Vagina (tissue), 2 donors: Measurements from ENCODE around the gene COX20. TPM values are rescaled to one million over a fixed set of nuclear protein-coding genes. Genes with fewer than 3 reads are reported as not detected.

Experiments used
- DNase-seq, 2 donors: peaks; one replicate each; pipeline ENCODE4 v3.0.0-alpha.2; 2017; ENCODE audit errors: extremely low spot score in 2 of 2
- H3K27ac ChIP-seq: fragments of 200-600 bp; sonication (generic); one replicate; pipeline ENCODE4 v1.5.1; 2019
- H3K27me3 ChIP-seq: fragments of 200-600 bp; sonication (generic); one replicate; pipeline ENCODE4 v1.5.1; 2019
- H3K36me3 ChIP-seq, 2 donors: fragments of 200-600 bp; sonication (generic); one replicate each; pipeline ENCODE4 v1.5.1; 2017 to 2019
- H3K4me1 ChIP-seq: fragments of 200-600 bp; sonication (generic); one replicate; pipeline ENCODE4 v1.5.1; 2019
- H3K4me3 ChIP-seq, 2 donors: fragments of 200-600 bp; sonication (generic); 1 replicate in 1 of 2; 2 replicates in 1 of 2; pipeline ENCODE4 v1.5.1; 2016 to 2019
- H3K9me3 ChIP-seq: fragments of 200-600 bp; sonication (generic); one replicate; pipeline ENCODE4 v1.5.1; 2019
- POLR2A ChIP-seq, 2 donors: fragments of 450-650 bp; IDR thresholded peaks; one replicate each; pipeline ENCODE4 v1.6.1; 2017; ENCODE audit warnings: antibody characterized with exemption in 2 of 2, mild to moderate bottlenecking in 2 of 2, moderate library complexity in 2 of 2
- POLR2AphosphoS5 ChIP-seq, 2 donors: sonication (generic); formaldehyde crosslinking; IDR thresholded peaks; one replicate each; pipeline ENCODE4 v1.9.0; 2017; ENCODE audit warnings: antibody characterized with exemption in 2 of 2, mild to moderate bottlenecking in 2 of 2, low read depth in 1 of 2; ENCODE audit not compliant: insufficient read depth in 1 of 2
- intact Hi-C: fragments of 100-400 bp; cut with DNase I; formaldehyde crosslinking; loops from one replicate; pipeline ENCODE4 v1.15.1; 2023
- total RNA-seq: library from RNA; depleted of rRNA; stranded (reverse); fragments of >200 nt; gene quantifications from one replicate; pipeline ENCODE4 v1.2.3, GENCODE V29; 2016
- TF ChIP-seq, protein P1 (sequence below), 3 experiments: fragments of 450-650 bp in 2 of 3; fragments of 200-600 bp in 1 of 3; sonication (generic) in 1 of 3; IDR thresholded peaks; one replicate each; pipeline ENCODE4 v1.5.1; 2017 to 2019; ENCODE audit warnings: antibody characterized with exemption in 3 of 3, mild to moderate bottlenecking in 2 of 3, moderate library complexity in 2 of 3

The COX20 gene
- total RNA-seq, 1 donor from 2014 or later, result 24.1 TPM

DNA sequence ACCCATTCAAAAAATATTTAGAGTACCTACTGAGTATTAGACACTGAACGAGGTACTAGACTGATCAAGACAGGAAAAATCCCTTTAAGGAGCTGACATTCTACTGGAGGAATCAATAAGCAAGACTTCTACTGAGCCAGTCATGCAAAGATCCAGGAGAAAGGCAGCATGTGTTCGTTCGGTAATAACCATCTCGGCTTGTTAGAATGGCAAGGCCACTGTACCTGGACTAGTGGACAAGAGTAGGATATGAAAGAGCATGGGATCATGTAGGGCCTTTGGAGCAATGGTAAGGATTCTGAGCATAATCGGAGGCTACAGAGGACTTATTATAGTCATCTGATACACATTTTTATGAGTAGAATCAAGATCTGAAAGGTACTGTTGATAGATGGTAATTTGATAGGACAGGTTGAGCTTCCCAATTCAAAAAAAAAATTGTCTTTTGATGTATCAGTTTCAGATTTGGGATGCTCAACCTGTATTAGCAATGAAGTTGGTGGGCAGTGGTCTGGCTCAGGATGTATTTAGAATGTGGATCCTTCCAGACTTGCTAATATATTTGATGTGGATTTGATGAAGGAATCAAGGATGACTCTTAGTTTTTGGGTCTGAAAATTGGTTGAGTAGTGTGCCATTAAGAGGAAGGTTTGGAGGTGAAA, 2.3 kb downstream of the COX20 start:
- peaks cover 0 to 16% of the 10 kb centered on the region in 2 donors for H3K36me3 ChIP-seq
- TF ChIP-seq POLR2AphosphoS5 (IDR thresholded peaks at IDR 0.05; ENCODE audit: insufficient read depth in 1 of 2, low read depth in 1 of 2) (no peak), POLR2A (IDR thresholded peaks at IDR 0.05) (no peak)
- TF ChIP-seq, protein P1, sequence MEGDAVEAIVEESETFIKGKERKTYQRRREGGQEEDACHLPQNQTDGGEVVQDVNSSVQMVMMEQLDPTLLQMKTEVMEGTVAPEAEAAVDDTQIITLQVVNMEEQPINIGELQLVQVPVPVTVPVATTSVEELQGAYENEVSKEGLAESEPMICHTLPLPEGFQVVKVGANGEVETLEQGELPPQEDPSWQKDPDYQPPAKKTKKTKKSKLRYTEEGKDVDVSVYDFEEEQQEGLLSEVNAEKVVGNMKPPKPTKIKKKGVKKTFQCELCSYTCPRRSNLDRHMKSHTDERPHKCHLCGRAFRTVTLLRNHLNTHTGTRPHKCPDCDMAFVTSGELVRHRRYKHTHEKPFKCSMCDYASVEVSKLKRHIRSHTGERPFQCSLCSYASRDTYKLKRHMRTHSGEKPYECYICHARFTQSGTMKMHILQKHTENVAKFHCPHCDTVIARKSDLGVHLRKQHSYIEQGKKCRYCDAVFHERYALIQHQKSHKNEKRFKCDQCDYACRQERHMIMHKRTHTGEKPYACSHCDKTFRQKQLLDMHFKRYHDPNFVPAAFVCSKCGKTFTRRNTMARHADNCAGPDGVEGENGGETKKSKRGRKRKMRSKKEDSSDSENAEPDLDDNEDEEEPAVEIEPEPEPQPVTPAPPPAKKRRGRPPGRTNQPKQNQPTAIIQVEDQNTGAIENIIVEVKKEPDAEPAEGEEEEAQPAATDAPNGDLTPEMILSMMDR (IDR thresholded peaks at IDR 0.05), result no peak
- no peak for DNase-seq
- H3K27ac ChIP-seq, result peak overlapping the region; percentile 99
- H3K4me1 ChIP-seq, result peaks cover 53% of the 10 kb centered on the region
- intact Hi-C loops, result loop anchor here (10.0 kb wide), 2 partner anchors 137 to 1573 kb away; no protein-coding TSS in a partner anchor
- no peaks in the 10 kb centered on the region for H3K27me3 ChIP-seq
- H3K4me3 ChIP-seq, result no peak overlapping the region
- H3K9me3 ChIP-seq, result no peaks in the 10 kb centered on the region

DNA sequence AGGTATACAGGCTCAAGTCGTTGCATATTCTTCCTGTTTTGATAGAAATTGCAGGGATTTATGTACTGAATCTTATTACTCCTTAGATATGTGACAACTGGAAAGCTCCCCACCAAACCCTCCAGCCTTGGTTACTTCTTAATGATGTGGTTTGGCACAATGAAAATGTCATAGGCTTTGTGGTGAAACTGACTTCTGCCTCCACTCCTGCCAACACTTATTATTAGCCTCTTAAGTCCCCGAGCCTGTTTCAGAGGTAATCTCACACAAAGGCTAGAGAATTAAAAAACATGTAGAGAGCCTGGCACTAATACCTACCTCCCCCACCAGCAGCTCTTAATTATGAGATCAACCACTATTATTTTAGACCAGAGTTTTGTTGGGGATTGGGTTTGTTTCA, 4.2 kb downstream of the COX20 start:
- Histone ChIP-seq H3K36me3 (peaks cover 0 to 35% of the 10 kb centered on the region in 2 donors), H3K27me3 (no peaks in the 10 kb centered on the region), H3K4me3 (no peak overlapping the region), H3K9me3 (no peaks in the 10 kb centered on the region), H3K4me1 (peaks cover 53% of the 10 kb centered on the region), H3K27ac (no peak overlapping the region)
- intact Hi-C loops, result loop anchor here (10.0 kb wide), 2 partner anchors 135 to 1575 kb away; no protein-coding TSS in a partner anchor
- no peak for DNase-seq
- TF ChIP-seq, protein P1 (IDR thresholded peaks at IDR 0.05), result no peak
- TF ChIP-seq POLR2AphosphoS5 (IDR thresholded peaks at IDR 0.05; ENCODE audit: insufficient read depth in 1 of 2, low read depth in 1 of 2) (no peak), POLR2A (IDR thresholded peaks at IDR 0.05) (no peak)

DNA sequence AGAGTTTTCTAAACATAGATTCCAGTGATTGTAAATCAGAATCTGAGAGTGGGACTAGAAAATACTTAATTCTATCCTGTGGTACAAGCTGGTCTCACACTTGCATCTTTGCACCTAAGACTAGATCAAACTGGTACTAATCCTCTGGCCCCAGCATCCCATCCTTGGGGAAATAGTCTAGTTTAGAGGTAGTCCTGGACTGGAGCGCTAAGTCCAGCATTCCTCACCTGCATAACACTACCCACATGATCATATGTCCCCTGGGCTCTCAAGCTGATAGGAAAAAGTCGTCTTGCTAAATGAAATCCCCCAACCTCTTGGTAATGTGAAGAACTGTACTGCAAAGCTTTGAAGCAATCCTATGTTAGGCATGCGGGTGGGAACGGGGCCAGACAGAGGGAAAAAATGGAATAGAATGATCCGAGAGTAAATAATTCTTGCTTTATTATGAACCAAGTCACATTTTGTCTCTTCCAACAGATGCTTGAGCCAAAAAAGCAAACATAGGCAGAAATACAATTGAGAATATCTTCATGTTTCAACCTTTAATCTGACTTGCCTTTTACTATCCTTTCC, 4.8 kb downstream of the COX20 start:
- H3K36me3 ChIP-seq, result peaks cover 0 to 41% of the 10 kb centered on the region in 2 donors
- intact Hi-C loops, result no loop called here

DNA sequence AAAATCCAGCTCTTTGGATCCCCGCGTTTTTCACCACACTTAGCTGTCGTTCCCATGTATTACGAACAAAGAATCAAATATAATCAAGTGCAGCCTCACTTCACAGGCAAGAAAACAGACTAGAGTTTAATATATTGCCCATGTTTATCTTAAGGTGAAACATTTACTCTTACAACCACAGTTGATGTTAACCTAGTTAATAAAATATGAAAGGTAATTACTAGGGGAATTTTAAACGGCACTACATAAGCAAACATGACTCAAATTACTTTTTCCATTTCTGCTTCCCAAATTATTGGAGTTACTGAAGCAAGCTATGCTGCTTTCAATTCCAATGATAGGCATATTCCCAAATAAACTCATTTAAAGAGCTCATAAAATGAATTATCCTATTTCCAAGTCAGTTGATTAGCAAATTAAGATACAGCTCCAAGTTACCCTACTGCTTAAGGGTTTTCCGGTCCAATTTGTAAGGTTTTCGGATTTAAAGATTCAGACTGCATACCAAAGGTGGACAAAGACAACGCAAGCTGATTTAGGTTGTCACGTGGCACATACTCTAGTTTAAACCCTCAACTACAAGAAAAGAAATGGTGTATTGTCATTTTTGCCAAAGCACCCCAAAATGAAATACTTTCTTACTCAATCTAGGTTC, 5.9 kb downstream of the COX20 start:
- Histone ChIP-seq H3K4me1 (peaks cover 51% of the 10 kb centered on the region), H3K27ac (no peak overlapping the region), H3K36me3 (peaks cover 0 to 52% of the 10 kb centered on the region in 2 donors), H3K4me3 (no peak overlapping the region), H3K27me3 (no peaks in the 10 kb centered on the region), H3K9me3 (no peaks in the 10 kb centered on the region)
- intact Hi-C loops, result no loop called here
- no peak for TF ChIP-seq POLR2AphosphoS5 (IDR thresholded peaks at IDR 0.05; ENCODE audit: insufficient read depth in 1 of 2, low read depth in 1 of 2)
- no peak for TF ChIP-seq POLR2A (IDR thresholded peaks at IDR 0.05)
- TF ChIP-seq, protein P1 (IDR thresholded peaks at IDR 0.05), result no peak
- DNase-seq, result no peak

More for the DNA sequence above, 4.8 kb downstream of the COX20 start:
- Histone ChIP-seq H3K4me1 (peaks cover 53% of the 10 kb centered on the region), H3K4me3 (no peak overlapping the region), H3K9me3 (no peaks in the 10 kb centered on the region), H3K27ac (no peak overlapping the region), H3K27me3 (no peaks in the 10 kb centered on the region)
- TF ChIP-seq, protein P1 (IDR thresholded peaks at IDR 0.05), result no peak
- TF ChIP-seq POLR2AphosphoS5 (IDR thresholded peaks at IDR 0.05; ENCODE audit: insufficient read depth in 1 of 2, low read depth in 1 of 2) (no peak), POLR2A (IDR thresholded peaks at IDR 0.05) (no peak)
- DNase-seq, result no peak
